ENCODE data around the gene IP6K1.
A peak's percentile ranks its signal among the peaks of the same experiment; 100 is the strongest.
"Not testable (repeated sequence)": the region's sequence is repeated elsewhere in the genome, so short reads cannot be mapped to it uniquely, and the experiment has no call there.

Gene IP6K1

DNA sequence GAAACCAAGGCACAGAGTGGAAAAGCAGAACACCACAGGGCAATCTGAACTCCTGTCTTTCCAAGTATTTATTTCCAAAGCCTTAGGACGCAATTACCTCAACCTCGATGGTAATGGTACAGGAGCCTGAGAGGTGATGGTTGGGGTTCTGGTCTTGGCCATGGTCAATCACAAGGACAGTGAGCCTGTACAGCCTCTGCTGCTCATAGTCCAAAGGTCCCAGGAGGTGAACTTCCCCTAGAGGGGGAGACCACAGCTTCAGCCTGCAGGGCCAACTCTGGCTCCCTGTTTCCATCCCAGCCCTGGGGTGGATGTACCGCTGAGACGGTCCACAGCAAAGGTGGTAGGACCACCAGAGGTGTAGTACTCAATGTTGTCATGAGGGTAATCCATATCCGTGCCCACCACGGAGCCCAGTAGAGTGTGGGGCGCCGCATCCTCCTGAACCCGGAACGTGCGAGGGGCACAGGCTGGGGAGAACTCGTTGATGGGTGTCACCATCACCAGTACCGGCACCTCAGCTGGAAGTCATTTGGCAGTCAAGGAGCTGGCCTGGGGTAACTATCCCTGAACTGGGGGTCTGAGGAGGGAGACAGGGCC lies 7.2 kb upstream of the IP6K1 start:
- no peak for DNase-seq

DNA sequence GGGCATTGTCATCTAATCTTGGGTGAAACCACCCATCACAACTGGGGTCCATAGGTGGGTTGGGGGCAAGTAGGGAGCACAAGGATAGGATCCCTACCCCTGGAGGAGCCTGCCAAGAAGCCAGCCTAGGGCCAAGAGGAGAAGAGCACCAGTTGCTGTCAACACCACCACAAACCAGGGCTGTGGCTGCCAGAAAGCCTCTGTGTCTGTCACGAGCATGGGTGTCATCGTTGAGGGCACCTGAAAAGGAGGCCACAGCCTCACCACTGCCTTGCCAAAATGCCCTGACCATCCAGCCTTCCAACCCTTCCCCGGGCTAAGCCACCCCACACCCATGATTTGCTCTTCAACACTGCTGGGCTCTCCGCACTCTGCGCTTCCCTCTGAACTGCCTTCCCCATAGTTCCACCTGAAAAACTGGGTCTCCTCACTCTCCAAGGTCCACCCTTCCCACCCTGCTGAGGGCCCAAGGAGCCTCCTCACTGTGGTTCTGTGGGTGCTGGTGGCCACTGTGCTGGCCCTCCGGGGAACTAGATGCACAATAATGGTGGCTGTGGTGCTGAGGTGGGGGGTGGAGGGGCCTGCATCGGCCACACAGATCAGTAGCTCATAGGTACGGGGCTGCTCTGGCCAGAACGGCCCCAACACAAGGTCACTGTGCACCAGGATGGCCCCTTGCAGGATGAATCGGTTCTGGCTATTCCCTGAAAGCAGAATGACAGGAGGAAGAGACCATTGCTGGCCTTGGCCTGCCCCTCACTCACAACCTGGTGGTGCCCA lies 6.2 kb upstream of the IP6K1 start:
- DNase-seq = no peak

DNA sequence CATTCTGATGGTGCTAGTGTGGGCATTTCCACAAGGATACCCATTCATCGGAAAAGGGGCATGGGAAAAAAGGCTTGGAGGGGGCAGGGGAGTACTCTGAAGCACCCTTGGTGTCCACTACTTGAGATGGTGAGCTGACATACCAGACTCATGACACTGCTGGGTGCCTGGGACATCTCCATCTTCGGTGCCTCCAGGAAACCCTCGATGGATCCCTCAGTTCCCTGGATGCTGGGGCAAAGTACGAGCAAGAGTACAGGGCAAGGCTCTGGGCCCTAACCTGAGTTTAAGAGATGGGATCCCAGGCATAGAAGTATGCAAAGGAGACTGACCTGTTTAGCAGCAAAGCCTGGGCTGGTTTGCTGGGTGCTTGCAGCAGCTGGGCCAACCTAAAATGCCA lies 5.2 kb upstream of the IP6K1 start:
- no peak for DNase-seq

DNA sequence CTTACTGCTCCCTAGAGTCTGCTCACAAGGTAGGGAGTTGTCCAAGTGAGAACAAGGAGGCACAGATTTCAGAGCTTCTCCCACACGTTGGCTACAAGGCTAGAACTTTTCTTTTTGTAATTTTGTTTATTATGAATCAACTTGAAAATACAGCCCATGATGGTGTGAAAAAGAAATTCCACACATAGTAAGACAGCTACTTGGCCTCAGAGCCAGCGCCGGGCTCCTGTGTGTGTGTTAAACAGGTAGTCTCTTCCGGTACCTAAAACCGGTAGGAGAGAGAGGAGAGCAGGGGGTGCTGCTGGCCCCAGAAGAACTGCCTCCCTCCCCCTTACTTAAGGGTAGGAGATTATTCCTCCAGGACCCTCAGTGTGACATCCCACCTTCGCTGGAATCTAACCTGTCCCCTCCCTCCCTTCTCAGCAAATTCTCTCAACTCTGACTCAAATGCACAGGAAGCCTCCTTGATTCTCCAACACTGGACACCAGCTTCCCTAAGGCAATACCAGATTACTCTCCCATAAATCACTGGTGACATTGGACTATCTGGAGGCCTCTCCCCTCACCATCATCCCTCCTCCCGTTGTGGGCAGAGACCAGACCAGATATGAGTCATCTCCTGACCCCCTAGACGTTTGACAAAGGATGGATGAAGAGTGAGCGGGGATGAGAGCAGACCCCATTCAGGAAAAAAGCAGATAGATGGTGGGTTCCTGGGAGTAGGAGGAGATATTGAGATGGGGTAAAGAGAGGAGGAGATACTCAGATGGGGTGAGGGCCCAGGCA lies 4.5 kb upstream of the IP6K1 start:
- DNase-seq = peak; percentile 33

DNA sequence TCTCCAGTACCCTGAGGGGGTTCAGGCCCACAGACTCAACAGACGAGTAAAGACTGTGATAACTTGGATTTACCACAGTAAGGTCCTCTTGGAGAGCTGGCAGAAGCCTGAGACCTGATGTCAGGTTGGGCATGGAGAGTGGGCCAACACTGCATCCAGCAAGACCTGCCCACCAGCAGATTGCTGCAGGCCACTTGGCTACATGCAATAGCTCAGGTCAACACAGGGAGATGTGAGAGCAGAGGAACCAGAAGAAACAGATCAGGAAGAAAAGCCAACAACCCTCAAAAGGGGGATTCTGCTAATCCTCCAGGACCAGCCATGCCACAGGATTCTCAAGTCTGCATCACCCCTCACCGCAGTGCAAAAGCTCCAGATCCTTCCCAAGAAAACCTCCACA lies 1.7 kb upstream of the IP6K1 start:
- no peak for DNase-seq

DNA sequence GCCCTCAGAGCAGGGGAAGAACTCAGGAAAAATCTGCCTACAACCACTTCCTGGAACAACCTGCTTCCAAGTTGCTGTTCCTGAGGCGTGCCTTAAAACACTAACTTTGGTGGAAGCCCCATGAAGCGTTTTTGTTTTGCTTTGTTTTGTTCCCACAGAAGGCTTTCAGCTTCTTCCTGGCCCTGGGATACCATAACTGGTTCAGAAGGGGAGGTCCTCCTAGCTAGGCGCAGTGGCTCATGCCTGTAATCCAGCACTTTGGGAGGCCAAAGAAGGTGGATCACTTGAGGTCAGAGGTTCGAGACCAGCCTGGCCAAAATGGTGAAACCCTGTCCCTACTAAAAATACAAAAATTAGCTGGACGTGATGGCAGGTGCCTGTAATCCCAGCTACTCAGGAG lies 1.2 kb upstream of the IP6K1 start:
- no peak for DNase-seq

DNA sequence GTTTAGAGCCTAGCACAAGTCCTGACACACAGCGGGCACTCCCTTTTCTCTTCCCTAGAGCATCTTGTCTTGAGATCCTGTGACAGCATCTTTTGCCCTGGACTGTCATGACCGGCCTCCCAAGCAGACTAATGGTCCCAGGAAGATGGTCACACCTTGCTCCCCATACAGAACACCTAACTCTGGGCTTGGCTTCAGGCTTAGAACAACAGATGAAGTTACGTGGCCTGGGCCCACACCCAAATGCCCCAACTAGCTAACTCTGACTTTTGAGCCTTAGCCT lies 781 bp upstream of the IP6K1 start:
- no peak for DNase-seq

DNA sequence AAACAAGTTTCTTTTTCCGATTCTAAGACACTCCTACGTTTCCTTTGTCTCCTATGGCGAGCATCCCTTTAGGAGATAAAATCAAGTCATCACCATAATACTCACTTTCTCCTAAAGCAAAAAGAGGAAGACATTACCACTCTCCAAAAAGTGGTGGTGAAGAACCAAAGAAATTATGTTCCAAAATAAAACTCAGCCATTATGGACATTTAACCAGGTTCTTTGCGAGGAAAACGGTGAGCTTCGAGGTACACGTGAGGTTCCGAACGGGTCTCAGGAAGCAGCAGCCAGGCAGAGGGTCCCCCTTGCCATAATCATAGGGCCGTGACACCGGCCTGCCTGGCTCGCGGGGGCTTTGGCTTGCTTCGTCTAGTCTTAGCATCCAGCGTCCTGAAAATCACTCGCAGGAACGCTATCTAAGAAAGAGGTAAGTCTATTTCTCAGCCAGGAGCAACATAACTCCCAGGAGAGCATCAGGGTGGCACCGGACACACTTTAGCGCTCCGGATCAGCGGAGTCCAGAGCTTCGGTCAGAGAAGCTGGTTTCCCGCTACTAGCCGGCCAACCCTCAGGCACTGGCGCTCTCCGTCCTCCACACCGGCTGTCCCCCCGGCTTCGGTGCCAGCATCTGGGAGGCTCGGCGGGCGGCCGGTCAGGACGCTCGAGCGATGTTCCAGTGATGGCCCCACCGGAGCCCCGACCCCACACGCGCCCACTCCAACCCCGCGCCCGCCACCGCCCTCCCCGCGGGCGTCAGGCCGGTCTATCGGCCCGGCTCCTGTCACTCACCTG lies 581 bp downstream of the IP6K1 start:
- DNase-seq = no peak

DNA sequence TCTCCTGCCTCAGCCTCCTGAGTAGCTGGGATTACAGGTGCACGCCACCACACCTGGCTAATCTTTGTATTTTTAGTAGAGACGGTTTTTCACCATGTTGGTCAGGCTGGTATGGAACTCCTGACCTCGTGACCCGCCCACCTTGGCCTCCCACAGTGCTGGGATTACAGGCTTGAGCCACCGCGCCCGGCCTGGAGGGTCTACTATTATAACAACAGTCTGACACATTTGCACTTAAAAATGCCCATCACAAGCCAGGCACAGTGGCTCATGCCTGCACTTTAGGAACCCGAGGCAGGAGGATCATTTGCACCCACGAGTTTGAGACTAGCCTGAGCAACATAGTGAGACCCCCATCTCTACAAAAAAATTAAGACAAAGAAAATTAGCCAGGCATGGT lies 4.1 kb downstream of the IP6K1 start:
- not testable (repeated sequence) for DNase-seq

DNA sequence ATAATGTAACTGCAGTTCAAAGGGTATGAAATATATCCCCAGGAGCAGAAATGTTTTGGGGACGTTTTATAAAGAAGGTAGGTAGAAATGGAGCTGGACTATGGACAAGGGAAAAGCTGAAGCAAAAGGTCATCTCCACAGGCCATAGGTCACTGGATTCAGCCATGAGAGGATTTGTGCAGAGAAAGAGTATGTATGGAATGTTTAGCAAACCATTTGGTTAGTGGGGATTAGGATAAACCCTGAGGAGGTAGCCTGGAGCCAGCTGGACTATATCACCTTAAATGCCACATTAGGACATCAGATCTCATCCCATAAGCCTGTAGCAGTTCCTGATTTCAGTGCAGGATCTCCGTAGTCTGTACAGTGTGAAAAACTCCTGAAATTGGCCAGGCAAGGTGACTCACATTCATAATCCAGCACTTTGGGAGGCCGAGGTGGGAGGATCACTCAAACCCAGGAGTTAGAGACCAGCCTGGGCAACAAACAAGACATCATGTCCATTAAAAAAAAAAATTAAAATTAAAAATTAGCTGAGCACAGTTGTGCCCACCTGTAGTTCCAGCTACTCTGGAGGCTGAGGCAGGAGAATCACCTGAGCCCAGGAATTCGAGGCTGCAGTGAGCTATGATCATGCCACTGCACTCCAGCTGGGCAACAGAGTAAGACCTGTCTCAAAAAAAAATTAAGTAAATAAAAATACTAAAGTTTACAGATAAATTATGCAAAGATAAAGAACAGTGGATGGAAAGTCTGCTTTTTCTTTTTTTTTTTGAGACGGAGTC lies 4.7 kb downstream of the IP6K1 start:
- DNase-seq = no peak

DNA sequence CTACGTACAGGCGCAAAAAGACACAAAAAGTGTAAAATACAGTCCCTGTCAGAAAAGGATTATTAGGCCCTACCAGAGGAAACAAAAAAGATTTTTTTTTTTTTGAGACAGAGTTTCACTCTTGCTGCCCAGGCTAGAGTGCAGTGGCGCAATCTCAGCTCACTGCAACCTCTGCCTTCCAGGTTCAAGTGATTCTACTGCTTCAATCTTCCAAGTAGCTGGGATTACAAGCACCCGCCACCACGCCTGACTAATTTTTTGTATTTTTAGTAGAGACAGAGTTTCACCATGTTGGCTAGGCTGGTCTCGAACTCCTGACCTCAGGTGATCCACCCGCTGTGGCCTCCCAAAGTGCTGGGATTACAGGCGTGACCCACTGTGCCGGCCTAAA lies 5.4 kb downstream of the IP6K1 start:
- DNase-seq = not testable (repeated sequence)

DNA sequence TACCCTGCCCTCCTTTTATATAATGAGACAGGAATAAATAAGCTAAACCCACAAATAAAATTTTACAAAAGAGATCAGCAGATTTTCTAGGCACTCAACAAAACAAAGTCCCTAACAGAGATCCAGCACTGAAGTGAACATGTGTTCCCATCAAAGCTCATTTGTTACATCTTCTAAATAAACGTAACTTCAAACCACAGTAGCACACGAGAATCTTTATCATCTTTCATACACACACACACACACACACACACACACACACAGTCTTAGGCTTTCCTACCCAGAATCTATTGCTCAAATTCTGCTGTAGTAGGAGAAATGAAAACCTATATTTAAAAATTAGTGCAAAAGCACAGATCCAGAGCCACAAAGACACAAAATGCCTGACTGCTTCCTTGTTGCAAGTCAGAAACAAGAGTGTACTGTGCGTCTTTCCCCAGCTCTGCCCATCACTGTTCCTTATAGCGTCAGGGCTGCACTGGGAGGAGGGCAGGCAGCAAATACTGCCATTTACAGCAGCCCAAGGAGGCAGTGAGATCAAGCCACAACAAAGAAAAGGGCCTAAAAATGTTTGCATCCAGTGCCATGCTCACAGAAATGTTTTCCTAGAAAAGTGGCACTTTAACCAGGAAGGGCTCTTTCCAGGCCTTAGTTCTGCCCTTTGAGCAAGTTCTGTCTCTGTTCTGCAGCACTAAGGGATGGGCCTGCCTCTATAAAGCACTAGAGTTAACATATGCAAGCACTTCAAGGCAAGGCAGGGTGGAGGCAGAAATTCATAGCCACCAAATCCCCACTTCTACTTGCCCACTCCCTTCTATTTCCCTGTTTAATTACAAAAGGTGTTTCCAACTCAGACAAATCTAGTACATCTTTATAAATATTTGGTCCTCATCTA lies 6.0 kb downstream of the IP6K1 start:
- no peak for DNase-seq

DNA sequence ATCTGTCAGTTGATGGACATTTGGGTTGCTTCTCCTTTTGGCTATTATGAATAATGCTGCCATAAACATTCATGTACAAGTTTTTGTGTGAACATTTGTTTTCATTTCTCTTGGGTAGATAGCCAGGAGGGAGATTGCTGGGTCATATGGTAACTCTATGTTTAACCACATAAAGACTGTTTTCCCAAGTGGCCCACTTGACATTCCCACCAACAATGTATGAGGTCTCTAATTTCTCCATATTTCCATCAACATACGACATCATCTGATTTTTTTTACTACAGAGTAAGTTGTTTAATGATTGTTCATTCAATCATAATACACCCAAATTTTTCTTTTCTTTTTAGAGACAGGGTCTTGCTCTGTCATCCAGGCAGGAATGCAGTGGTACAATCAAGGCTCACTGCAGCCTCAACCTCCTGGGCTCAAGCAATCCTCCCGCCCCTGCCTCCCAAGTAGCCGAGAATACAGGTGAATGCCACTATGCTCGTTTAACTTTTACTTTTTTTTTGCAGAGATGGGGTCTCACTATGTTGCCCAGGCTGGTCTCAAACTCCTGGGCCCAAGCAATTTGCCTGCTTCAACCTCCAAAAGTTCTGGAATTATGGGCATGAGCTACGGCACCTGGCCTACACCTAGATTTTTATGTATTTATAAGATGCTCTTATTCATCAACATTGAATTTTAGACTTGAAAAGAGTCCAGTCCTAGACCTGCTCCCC lies 6.8 kb downstream of the IP6K1 start:
- no peak for DNase-seq

DNA sequence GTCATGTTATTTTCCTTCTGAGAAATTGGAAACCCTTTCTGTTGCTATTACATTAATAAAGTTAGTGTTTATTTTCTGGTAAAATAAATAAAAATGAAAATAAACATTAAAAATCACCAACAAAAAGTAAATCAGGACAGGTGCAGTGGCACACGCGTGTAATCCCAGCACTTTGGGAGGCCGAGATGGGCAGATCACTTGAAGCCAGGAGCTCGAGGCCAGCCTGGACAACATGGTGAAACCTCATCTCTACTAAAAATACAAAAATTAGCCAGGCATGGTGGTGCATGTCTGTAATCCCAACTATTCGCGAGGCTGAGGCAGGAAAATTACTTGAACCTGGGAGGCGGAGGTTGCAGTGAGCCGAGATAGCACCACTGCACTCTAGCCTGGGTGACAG lies 10.2 kb downstream of the IP6K1 start:
- not testable (repeated sequence) for DNase-seq

DNA sequence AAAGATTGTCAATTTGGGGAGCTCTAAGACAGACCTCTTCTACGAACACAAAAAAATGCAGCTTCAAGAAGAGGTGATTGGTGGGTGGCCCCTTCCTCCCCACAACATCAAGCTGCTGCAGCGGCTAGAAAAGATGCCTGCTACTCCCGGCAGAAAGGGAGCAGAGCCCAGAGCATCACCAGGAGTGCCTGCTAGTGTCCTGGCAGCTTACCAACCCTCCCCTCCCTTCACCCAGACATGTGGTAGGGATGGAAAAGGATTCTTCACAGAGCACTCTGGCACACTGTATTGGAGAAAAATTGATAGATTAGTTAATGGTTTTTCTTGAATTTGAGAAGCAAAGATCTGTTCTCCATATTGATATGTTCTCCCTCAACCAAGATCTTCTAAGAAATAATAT lies 10.8 kb downstream of the IP6K1 start:
- DNase-seq = no peak

DNA sequence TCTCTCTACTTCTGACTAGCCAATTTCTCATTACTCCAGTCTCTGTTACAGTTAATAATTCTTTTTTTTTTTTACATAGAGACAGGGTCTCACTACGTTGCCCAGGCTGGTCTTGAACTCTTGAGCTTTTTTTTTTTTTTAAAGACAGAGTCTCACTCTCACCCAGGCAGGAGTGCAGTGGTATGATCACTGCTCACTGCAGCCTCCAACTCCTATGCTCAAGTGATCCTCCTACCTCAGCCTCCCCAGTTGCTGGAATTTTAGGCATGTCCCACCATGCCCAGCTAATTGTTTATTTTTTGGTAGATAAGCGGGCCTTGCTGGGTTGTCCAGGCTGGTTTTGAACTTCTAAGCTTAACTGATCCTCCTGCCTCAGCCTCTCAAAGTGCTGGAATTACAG lies 13.6 kb downstream of the IP6K1 start:
- DNase-seq = no peak

DNA sequence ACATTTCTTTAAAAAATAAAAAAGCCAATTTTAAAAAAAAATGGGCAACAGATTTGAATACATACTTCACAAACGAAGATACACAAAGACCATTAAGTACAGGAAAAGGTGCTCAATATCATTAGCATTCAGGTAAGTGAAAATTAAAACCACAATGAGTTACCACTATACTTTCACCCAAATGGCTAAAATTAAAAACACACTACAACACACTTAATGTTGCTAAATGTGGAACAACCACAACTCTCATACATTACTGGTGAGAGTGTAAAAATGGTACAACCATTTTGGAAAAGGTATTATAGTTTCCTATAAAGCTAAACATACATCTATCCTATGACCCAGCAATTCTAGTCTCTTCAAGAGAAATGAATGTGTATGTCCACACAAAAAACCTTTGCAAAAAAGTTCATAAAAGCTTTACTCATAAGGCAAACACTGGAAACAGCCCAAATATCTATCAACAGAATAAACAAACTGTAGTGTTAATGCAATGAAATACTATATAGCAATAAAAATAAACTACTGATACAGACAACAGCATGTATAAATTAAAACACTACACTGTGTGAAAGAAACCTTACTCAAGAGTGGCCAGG lies 14.9 kb downstream of the IP6K1 start:
- DNase-seq = no peak

DNA sequence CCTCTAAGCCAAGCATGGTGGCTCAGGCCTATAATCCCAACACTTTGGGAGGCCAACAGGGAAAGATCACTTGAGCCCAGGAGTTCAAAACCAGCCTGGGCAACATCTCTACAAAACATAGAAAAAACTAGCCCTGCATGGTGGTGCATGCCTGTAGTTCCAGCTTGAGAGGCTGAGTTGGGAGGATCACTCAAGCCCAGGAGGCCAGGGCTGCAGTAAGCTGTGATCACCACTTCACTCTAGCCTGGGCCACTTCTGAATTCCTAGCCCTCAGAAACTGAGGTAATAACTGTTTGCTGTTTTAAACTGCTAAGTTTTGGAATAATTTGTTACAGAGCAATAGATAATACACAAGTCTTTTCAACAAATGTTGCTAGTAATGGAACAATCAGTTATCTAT lies 16.4 kb downstream of the IP6K1 start:
- DNase-seq = no peak

DNA sequence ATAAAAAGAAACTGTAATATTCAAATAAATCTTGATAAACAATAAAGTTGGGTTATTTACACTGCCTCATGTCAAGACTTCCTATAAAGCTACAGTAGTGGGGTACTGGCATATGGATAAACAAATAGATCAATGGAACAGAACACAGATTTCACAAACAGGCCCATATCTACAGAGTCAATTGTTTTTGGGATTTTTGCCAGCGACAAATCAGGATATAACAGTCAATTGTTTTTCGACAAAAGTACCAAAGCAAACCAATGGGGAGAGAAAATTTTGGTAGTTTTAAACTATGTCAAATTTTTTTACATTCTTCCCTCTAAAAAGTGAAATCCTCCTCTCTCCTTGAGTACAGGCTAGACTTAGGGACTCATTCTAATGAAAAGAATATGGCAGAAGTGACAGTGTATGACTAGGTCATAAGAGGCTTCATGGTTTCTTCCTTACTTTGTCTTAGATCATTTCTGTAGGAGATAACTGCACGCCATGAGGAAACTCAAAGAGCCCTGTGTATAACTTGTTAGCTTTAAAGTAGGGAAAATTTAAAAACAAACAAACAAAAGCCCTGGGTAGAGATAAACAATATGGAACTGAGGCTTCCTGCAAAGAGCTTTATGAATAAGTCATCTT lies 16.9 kb downstream of the IP6K1 start:
- no peak for DNase-seq

DNA sequence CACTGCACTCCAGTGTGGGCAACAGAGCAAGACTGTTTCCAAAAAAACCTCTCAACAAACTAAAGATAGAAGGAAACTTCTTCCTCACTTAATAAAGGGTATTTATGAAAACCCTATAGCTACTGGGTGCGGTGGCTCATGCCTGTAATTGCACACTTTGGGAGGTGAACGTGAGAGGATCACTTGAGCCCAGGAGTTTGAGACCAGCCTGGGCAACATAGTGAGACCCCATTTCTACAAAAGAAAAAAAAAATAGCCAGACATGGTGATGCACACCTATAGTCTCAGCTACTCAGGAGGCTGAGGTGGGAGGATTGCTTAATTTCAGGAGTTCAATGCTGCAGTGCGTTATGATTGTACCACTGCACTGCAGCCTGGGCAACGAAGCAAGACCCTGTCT lies 22.4 kb downstream of the IP6K1 start:
- no peak for DNase-seq

Data from fibroblast of upper back skin (primary cell).